ENCODE results near the gene MTARC1.
A peak's percentile ranks its signal among the peaks of the same experiment; 100 is the strongest.

Gene MTARC1

DNA sequence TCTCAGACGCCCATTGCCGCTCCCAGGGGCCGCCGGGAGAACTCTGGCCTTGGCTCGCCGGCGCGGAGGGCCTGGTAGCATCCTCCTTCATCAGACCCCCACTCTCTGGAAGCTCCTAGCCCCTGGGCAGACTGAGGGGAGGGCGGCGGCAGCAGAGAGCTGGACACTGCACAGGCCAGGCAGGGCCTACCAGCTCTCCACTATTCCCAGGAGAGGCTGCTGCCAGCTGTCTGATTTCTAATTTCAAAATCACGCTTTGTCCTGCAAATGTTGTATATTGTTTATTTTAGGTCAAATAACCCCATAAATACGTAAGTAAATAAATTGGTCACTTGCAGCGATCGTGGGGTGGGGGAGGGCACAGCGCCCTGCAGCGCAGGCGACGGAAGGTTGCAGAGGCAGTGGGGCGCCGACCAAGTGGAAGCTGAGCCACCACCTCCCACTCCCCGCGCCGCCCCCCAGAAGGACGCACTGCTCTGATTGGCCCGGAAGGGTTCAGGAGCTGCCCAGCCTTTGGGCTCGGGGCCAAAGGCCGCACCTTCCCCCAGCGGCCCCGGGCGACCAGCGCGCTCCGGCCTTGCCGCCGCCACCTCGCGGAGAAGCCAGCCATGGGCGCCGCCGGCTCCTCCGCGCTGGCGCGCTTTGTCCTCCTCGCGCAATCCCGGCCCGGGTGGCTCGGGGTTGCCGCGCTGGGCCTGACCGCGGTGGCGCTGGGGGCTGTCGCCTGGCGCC is at the start of gene MTARC1:
Gene MTARC1, plus strand, starts transcription at position 577 of the 732 bp plus-strand sequence. Its CDS starts 32 bp downstream, at position 609.
- no peak for DNase-seq

DNA sequence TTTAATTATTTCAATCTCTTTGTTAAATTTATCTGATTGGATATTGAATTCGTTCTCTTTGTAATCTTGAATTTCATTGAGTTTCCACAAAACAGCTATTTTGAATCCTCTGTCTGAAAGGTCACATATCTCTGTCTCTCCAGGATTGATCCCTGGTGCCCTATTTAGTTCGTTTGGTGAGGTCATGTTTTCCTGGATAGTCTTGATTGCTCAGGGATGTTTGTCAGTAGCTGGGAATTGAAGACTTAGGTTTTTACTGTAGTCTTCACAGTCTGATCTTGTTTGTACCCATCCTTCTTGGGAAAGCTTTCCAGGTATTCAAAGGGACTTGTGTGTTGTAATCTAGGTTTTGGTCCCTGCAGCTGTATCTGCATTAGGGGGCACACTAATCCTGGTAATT is 45.4 kb upstream of the MTARC1 start:
- DNase-seq = no peak

DNA sequence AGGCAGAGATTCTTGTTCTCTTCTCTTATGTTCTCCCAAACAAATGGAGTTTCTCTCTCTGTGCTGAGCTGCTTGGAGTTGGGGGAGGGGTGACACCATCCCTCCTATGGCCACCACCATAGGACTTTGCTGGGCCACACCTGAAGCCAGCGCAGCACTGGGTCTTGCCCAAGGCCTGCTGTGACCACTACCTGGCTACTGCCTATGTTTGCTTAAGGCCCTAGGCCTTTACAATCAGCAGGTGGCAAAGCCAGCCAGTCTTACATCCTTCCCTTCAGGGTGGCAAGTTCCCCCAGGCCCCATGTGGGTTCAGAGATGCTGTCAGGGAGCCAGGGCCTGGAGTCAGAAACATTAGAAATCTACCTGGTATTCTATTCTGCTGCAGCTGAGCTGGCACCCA is 44.9 kb upstream of the MTARC1 start:
- no peak for DNase-seq

DNA sequence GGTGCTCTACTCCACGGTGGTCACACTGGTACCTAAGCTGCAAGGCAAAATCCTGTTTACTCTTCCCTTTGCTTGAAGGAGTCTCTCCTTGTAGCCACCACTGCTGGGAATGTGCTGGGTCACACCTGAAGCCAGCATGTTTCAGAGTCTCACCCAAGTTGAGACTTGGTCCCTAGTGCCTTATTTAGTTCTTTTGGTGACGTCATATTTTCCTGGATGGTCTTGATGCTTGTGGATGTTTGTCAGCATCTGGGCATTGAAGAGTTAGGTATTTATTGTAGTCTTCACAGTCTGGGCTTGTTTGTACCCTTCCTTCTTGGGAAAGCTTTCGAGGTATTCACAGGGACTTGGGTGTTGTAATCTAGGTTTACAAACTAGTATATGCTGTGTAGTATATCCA is 44.2 kb upstream of the MTARC1 start:
- DNase-seq = no peak

DNA sequence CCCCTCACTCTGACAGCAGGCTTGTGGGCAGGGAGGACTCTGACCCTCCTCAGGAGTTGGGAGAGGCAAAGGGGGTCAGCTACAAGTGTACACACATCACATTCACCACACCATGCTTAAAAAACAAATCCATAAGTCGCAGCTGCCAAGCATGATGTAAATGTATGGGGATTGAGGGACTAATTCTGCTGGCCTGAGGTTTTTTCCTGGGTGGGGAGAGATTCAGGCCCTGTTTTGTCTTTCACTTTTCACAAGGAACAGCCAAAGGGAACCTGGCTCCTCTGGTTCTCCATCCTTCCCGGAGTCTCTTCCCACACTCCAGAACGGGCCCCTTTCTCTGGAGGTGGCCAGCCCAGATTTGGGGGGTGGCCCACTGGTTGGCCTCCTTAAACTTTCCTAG is 39.9 kb upstream of the MTARC1 start:
- no peak for DNase-seq

DNA sequence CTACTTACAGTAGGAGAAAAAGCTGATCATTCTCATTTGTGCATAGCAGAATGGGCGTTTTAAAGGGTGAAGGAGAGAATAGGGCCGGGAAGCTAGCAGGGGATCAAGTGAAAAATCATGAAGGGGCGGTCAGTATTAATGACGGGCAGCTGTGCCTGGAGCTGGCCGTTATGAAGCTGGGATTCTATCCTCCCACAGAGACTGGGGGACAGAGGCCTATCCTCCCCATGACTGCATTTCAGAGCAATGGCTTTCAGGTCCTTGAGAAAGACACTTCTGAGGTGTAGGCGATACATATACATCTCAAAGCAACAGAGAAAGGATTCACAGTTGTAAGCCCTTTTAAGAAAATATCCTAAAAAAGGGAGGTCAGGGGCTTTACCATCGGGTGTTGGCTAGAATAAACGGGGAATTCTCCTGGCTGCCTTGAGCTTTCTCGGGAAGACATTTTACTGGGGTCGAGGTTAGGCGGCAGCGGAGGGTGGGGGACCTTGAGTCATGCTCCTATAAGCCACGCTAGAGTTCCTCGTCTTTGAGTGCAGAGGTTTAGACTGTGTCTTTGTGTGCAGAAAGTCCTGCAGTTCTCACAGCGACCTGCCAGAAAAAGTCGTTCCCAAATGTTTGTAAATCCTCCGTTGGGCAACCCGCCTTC is 39.1 kb upstream of the MTARC1 start:
- no peak for DNase-seq

DNA sequence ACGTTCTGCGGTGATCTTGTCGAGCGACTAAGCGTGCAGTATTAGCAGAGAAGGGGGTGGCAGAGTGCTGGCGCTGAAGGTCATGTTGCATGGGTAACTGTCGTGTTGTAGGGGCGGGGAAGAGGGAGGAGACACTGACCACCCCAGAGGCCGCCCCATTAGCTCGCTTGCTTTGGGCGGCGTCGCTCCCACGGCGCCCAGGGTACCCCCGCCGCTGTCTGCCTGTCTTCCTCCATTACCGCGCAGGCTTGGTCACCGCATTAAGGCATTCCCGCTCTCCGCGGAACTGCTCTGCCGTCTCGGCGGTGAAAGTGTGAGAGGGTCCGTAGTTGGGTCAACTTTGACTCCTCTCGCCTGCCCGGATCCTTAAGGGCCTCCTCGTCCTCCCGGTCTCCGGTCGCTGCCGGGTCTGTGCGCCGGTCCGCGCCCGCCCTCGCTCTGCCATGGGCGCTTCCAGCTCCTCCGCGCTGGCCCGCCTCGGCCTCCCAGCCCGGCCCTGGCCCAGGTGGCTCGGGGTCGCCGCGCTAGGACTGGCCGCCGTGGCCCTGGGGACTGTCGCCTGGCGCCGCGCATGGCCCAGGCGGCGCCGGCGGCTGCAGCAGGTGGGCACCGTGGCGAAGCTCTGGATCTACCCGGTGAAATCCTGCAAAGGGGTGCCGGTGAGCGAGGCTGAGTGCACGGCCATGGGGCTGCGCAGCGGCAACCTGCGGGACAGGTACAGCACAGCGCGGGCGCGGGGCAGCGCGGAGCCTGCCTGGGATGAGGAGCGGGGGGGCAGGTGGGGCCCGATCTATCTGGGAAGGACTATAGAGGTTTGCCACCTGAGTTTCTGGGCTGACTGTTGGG is 38.4 kb upstream of the MTARC1 start, which contains the start of gene MTARC2:
Gene MTARC2, plus strand, starts transcription at position 234 of the 846 bp plus-strand sequence. Its CDS starts 210 bp downstream, at position 444.
- peak; percentile 57 for DNase-seq

DNA sequence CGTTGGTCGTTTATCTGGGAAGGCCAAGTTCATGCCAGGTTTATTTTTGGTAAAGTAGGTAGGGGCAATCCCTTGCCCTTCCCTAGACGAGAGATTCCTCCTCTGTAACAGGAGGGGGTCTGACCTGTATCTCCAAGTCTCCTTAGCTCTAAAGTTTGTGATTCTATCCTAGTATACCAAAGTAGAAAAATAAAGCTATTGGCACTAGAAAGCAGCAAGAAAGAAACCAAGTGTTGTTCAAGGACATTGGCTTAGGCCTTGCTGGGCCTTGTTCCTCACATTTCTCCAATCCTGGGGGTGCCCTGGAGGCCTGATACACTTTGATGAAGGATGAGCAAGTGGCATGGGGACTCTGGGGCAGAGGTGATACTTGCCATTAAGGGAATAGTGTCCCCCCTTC is 37.8 kb upstream of the MTARC1 start:
- DNase-seq = no peak

DNA sequence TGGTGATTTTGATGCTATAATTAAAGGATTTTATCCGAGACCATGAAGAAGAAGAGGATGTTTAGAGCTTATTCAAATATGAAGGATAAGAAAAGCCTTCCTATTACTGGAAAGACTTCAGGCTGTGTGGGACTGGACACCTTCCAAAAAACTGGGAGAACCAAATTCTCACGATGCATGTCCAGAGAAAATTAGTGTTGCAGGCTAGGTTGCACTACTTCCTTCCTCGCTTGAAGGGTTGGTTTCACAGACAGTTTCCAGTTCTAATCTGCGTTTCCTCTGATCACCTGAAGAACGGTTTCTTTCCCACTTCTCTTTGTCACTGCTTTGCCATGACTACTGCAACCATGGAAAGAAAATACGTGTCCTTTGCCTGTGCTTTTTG is 36.6 kb upstream of the MTARC1 start:
- no peak for DNase-seq

DNA sequence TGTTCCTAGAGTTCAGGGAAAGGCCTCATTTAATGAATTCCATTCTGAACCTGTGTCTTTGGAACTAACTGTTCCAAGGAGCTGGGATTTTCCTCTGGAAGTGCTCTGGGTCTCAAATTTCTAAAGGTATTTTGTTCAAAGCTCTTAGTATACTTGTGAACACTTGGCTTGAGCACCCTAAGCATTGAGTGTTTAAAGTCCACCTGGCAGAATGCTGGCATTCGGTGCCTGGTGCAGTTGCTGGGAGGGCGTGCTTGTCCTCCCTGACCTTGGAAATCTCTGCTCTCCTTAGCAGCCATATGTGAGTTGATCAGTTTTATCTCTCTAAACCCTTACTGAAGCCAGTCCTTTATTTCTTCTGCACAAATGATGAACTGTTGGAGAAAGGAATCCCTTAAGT is 35.6 kb upstream of the MTARC1 start:
- no peak for DNase-seq

DNA sequence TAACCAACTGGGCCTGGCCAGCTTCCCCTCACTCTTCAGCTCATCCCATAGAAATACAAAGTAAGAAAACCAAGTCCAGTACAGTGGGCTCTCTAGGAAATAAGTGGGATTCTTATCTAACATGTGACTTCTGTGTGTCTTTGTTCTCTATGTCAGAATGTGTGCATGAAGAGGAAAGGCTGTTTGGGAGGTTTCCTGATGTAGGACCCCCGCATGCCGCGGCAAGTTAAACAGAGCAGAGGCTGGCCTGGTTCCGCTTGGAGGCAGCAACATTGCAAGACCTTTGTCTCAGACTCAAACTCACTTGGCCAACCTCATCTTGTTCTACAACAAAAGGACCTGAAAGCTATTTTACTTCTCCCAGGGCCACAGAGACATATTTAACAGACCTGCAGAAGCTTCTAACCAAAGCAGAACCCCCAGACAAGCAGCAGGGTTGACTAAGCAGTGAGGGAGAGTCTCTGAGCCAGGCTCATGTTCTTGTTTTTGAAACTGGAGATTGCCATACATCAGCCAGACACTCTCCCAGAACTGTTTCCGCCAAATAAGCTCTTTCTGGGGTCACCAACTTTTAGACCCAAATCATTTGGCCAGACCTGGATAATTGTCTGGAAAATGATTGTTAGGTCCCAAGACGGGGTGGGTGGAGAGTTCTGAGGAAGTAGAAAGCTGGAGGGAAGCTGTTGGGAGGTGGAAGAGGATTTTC is 32.3 kb upstream of the MTARC1 start:
- no peak for DNase-seq

DNA sequence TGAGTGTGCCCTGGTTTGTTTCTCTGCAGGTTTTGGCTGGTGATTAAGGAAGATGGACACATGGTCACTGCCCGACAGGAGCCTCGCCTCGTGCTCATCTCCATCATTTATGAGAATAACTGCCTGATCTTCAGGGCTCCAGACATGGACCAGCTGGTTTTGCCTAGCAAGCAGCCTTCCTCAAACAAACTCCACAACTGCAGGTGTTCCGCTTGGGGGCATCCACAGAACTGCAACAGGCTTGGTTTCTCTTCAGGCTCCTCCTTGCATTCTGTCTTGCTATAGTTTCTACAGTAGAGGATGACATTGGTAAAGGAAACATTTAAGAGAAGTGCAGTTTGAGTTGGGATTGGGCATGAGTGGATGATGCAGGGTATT is 31.8 kb upstream of the MTARC1 start:
- DNase-seq = no peak

DNA sequence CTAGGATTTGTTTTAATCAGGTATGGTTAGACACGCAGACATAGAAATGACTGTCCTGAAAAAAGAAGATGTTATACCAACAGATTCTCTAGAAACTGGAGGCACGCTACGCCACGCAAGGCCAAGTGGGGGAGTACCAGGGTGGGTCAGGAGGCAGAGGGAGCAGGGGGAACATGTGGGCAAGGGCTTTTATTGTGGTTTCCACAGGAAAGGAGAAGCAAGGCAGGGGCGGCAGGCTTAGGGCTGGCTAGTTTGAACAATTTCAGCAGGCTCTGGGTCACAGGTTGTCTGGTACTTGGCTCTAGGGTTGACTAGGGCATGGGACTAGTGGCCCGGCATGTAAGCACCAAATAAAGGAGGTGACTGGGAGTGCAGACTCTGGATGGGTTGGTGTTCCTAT is 31.4 kb upstream of the MTARC1 start:
- DNase-seq = no peak

DNA sequence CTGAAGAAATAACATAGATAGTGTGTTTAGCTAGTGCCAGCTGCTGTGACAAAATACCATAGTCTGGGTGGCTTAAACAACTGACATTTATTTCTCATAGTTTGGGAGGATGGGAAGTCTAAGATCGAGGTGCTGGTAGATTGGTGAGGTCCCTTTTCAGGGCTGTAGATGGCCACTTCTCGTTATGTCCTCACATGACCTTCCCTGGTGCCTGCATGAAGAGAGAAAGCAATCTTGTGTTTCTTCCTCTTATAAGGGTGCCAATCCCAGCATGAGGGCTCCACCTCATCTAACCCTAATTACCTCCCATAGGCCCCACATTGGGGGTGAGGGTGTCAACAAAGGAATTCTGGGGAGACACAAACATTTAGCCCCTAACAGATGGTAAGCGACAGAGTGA is 29.3 kb upstream of the MTARC1 start:
- DNase-seq = no peak

DNA sequence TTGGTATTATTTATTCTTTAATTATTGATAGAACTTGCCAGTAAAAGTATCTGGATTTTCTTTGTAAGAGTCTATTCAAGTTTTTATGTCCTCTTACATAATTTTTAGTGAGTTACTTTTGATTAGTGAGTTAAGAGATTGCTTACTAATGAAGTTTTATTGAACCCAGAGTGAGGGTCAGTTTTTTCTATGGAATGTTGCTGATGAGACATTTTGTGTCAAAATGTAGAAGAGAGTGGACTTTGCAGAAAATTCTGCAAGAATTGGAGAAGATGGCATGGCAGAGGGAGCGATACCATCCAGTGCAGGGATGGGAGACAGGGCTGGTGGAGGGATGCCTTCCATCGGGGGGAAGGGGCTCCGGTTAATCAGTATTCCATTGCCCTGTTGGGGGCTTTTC is 27.6 kb upstream of the MTARC1 start:
- no peak for DNase-seq

DNA sequence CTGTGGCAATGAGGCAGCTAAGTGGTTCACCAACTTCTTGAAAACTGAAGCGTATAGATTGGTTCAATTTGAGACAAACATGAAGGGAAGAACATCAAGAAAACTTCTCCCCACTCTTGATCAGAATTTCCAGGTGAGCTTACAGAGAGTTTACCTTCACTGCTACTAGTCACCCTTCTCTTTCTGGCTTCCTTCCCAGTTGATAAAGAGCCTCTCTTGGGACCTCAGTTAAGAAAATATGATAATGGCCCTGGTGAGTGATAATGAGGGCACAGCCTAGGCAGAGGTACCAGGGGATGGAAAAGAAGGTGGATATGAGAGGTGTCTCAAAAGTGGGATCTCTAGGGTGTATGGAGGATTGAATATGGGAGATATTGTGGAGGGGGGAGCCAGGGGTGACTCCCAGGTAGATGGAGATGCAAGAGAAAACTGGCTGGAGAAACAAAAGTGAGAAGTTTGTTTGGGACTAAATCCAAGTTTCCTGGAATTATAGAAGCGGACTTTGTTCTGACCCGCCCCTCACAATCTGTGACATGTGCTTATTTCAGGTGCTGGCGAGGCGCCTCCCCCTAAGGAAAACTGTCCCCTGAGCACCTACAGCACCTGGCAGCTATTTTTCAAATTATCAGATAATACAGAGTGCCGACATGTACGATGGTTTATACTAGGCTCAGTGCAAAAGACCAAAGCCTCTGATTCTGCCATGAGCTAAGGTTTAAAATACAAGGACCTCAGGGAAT is 24.9 kb upstream of the MTARC1 start:
- DNase-seq = no peak

DNA sequence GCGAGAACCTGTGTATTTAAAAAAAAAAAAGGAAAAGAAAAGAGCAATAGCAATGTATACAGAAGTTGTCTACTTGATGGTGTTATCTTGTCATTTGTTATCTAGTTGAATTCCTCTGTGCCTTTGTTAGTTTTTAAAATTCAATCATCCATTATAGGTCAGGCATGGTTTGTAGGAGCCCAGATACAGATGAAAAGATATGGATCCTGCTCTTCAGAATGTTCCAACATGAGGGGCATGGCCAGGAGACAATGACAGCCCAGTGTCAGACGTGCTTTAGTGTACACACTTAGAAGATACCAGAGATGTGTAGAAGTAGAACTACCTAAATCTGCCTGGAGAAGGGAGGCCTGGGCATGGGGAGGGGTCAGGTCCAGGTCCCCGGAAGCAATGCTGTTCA is 22.0 kb upstream of the MTARC1 start:
- no peak for DNase-seq

DNA sequence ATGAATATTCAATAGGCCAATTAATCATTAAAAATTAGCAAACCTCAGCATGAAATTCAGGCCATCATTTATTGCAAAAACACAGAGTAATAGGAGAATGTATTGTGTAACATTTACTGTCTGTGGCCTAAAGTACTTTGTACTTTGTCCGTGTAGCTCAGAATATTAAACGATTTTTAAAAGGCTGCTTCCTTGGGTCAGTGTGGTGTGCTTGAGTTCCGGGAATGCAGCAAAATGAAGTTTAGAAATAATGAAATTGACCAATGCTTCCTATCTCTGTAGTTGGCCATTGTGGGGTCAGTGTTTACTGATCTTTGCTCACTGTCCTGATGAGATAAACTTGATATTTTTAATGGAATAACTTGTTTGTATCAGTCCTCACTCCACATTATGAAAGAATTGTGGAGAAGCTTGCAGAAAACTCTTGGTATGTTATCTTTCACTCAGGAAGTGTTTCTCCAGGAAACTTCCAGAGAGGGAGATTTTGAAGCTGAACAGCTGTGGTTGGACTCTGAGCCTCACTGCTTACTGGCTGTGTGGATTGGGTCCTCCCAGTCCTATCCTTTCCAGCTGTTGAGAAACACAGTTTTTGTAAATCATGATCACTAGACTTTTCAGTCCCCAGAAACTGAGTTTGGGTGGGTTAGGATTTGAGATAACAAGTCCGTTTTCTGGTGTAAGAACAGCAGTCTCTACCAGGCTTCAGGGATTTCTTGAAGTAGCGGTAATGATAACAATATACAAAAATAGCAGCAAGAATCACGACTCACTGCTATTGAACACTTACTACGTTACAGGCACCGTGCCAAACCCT is 19.2 kb upstream of the MTARC1 start:
- no peak for DNase-seq

DNA sequence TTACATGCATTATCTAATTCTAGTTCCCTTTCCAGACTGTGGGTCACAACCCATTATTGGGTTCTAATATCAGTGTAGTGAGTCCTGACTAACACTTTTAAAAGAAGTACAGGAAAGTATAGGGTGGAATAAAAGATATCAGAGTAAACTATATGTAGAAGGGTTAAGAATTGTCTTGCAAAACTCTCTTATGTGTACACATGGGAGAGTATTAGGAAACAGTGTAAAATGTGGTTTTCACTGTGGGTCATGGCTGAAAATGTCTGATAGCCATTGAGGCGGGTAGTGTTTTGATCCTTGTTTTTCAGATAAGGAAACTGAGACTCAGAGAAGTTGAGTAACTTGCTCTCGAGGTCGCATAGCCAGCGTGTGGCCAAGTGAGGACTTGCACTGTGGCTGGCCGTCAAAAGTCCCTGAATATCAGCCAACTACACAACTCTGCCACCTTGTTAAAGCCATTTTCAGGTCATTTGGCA is 18.5 kb upstream of the MTARC1 start:
- no peak for DNase-seq

DNA sequence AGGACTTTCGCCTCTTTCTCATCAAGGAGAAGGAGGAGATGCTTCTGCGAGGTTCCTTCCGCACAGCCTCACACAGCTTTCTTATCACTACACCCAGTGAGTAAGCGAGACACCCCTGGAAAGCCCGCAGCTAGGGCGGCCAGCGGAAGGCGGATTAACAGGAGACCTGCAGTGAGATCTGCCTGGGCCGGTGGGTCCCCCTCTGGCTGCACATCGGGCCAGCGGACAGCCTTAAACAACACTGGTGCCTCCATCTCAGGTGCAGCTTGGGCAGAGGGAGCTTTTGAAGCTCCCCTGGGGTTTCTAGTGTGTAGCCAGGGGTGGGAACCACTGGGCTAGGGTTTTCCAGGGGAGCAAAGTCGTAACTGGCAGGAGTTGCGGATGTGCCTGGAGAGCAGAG is 17.5 kb upstream of the MTARC1 start:
- DNase-seq = no peak

DNA sequence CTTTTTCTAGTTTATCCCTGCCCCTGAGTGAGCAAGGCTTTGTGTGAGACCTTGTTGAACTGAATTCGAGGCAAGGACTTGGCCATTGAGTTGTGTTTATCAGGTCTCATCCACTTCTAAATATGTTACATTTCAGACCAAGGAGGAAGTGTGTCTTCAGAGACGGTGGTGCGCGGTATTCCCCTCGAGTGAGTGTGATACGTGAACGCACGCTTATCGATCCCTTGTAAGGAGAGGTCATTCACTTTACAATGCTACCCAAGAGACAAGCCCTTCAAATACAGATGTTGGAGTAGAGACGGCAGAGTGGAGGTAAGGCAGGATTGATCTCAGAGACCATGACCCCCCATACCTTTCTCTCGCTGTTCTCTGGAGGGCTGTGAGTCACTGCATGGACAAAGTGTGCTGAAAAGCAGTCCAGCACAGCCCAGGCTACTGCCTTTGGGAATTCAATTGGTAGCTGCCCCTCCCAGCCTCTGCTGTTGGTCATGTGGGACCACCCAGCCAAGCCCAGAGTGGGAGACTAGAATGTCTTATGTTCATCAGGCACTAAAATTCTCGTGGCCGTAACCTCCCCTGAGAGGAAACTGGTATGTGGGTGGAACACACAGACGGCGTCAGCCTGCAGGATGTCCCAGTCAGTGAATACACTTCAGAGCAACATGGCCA is 16.3 kb upstream of the MTARC1 start:
- no peak for DNase-seq
